CD8-positive, alpha-beta memory T cell (primary cell): ENCODE results near the gene CXCR2. TPM values are rescaled to one million over a fixed set of nuclear protein-coding genes. Genes with fewer than 3 reads are reported as not detected.

Experiments used
- CTCF ChIA-PET: fragments of 350-600 bp; sonication (Branson Sonifier 250); formaldehyde crosslinking; loops from one replicate; lab custom pipeline; 2021; ENCODE audit warnings: antibody characterized with exemption; lab: Charles Lee
- POLR2A ChIA-PET: fragments of 350-600 bp; sonication (Branson Sonifier 250); formaldehyde crosslinking; loops from one replicate; lab custom pipeline; 2021; ENCODE audit warnings: antibody characterized with exemption; lab: Charles Lee
- DNase-seq, 5 donors: peaks; one replicate each; pipeline versions ENCODE4 v3.0.0 to v3.0.0-alpha.2; 2020 to 2022; ENCODE audit warnings: mixed read lengths in 1 of 5
- H3K27ac ChIP-seq: one replicate; pipeline ENCODE4 v1.7.0; 2013; ENCODE audit warnings: low read depth, mild to moderate bottlenecking, low read length, moderate library complexity
- H3K27me3 ChIP-seq: 2 replicates; pipeline ENCODE4 v1.7.0; 2013; ENCODE audit warnings: low read length, mild to moderate bottlenecking; ENCODE audit not compliant: insufficient read depth, poor library complexity, severe bottlenecking
- H3K36me3 ChIP-seq: 2 replicates; pipeline ENCODE4 v1.7.0; 2013; ENCODE audit warnings: mild to moderate bottlenecking, low read length, moderate library complexity; ENCODE audit not compliant: insufficient read depth
- H3K4me1 ChIP-seq: 2 replicates; pipeline ENCODE4 v1.7.0; 2013; ENCODE audit warnings: mild to moderate bottlenecking, low read length, moderate library complexity; ENCODE audit not compliant: insufficient read depth
- H3K4me3 ChIP-seq: 2 replicates; pipeline ENCODE4 v1.7.0; 2013; ENCODE audit warnings: mild to moderate bottlenecking, low read length
- H3K9me3 ChIP-seq: 2 replicates; pipeline ENCODE4 v1.7.0; 2013; ENCODE audit warnings: mild to moderate bottlenecking, low read length
- H3K27ac Mint-ChIP-seq, 8 donors: one replicate each; pipeline ENCODE4 v1.8.0; 2020 to 2021; ENCODE audit warnings: mixed read lengths in 8 of 8, mild to moderate bottlenecking in 6 of 8, inconsistent platforms in 3 of 8, moderate library complexity in 3 of 8
- H3K27me3 Mint-ChIP-seq, 2 donors: one replicate each; pipeline ENCODE4 v1.8.0; 2020 to 2021; ENCODE audit warnings: mixed read lengths in 2 of 2, mild to moderate bottlenecking in 1 of 2, moderate library complexity in 1 of 2
- H3K36me3 Mint-ChIP-seq, 3 donors: one replicate each; pipeline ENCODE4 v1.8.0; 2020 to 2021; ENCODE audit warnings: mixed read lengths in 3 of 3, inconsistent platforms in 1 of 3, mild to moderate bottlenecking in 1 of 3
- H3K4me1 Mint-ChIP-seq, 3 donors: one replicate each; pipeline ENCODE4 v1.8.0; 2020 to 2021; ENCODE audit warnings: mixed read lengths in 3 of 3, inconsistent platforms in 1 of 3, mild to moderate bottlenecking in 1 of 3
- H3K4me3 Mint-ChIP-seq, 7 donors: one replicate each; pipeline ENCODE4 v1.8.0; 2020 to 2021; ENCODE audit warnings: mixed read lengths in 7 of 7, mild to moderate bottlenecking in 6 of 7, moderate library complexity in 4 of 7, inconsistent platforms in 2 of 7
- H3K9me3 Mint-ChIP-seq, 5 donors: one replicate each; pipeline ENCODE4 v1.8.0; 2020 to 2022; ENCODE audit warnings: mixed read lengths in 5 of 5, mild to moderate bottlenecking in 3 of 5, moderate library complexity in 2 of 5, inconsistent platforms in 1 of 5
- polyA plus RNA-seq: library from polyadenylated mRNA; unstranded; fragments of 300-500 nt; fragmentation: Illumina TruSeq; gene quantifications from one replicate; pipeline ENCODE4 v1.2.3, GENCODE V29; 2021
- total RNA-seq, 2 experiments: library from RNA; stranded (reverse); gene quantifications; one replicate each; pipeline ENCODE4 v1.2.3, GENCODE V29; 2021

CXCR2 gene
- total RNA-seq (not detected), polyA plus RNA-seq (0.85 TPM)

- Histone ChIP-seq H3K27ac (no peak within 1 kb of the TSS), H3K4me3 (no peak within 1 kb of the TSS), H3K4me1 (no peaks in the 10 kb centered on the region), H3K27me3 (peaks cover 3% of the 10 kb centered on the region), H3K36me3 (no peaks in the 10 kb centered on the region), H3K9me3 (no peaks in the 10 kb centered on the region)
- H3K36me3 Mint-ChIP-seq, result no peaks in the 10 kb centered on the region
- DNase-seq, result no peak
- H3K4me3 Mint-ChIP-seq, result peak within 1 kb of the TSS in 2 of 7 donors; percentile 38 to 53
- peaks cover 15 to 25% (median 20%) of the 10 kb centered on the region in 5 donors for H3K9me3 Mint-ChIP-seq
- POLR2A ChIA-PET, result no interaction called here
- H3K4me1 Mint-ChIP-seq, result peaks cover 3 to 10% (median 4%) of the 10 kb centered on the region in 3 donors
- H3K27me3 Mint-ChIP-seq, result peaks cover 29 to 57% of the 10 kb centered on the region in 2 donors
- H3K27ac Mint-ChIP-seq, result peak within 1 kb of the TSS in 1 of 8 donors; percentile 25
- CTCF ChIA-PET, result no interaction called here
These were observed at the start of gene CXCR2 for GRCh38 chr2:218125626-218126080. TSS of gene CXCR2 (plus strand) at chr2:218126028. CDS start at chr2:218134802, 8,774 bp downstream.

- Mint-ChIP-seq H3K27me3 (peaks cover 9 to 11% of the 10 kb centered on the region in 2 donors), H3K4me3 (no peak overlapping the region), H3K36me3 (no peaks in the 10 kb centered on the region), H3K9me3 (no peaks in the 10 kb centered on the region), H3K4me1 (no peaks in the 10 kb centered on the region), H3K27ac (no peak overlapping the region)
- H3K4me1 ChIP-seq, result no peaks in the 10 kb centered on the region
- no peak overlapping the region for H3K27ac ChIP-seq
- DNase-seq, result no peak
- no peaks in the 10 kb centered on the region for H3K9me3 ChIP-seq
- H3K4me3 ChIP-seq, result no peak overlapping the region
- no peaks in the 10 kb centered on the region for H3K36me3 ChIP-seq
- CTCF ChIA-PET, result no interaction called here
- POLR2A ChIA-PET, result no interaction called here
- no peaks in the 10 kb centered on the region for H3K27me3 ChIP-seq
These were observed 48.2 kb upstream of the CXCR2 start for GRCh38 chr2:218077464-218078216.

GRCh38 chr2:218079943-218080913, 45.6 kb upstream of the CXCR2 start:
- Histone ChIP-seq H3K4me3 (no peak overlapping the region), H3K9me3 (no peaks in the 10 kb centered on the region), H3K36me3 (no peaks in the 10 kb centered on the region), H3K27me3 (no peaks in the 10 kb centered on the region), H3K27ac (no peak overlapping the region), H3K4me1 (no peaks in the 10 kb centered on the region)
- no peaks in the 10 kb centered on the region for H3K4me1 Mint-ChIP-seq
- peaks cover 7 to 12% of the 10 kb centered on the region in 2 donors for H3K27me3 Mint-ChIP-seq
- no peak for DNase-seq
- no peaks in the 10 kb centered on the region for H3K36me3 Mint-ChIP-seq
- H3K4me3 Mint-ChIP-seq, result no peak overlapping the region
- POLR2A ChIA-PET, result no interaction called here
- no peak overlapping the region for H3K27ac Mint-ChIP-seq
- peaks cover 0 to 3% (median 0%) of the 10 kb centered on the region in 5 donors for H3K9me3 Mint-ChIP-seq
- CTCF ChIA-PET, result interaction anchor here (1.0 kb wide), 1 partner anchor 11 kb away, joined by 7 read pairs; the partner anchor contains the start of gene RUFY4

- CTCF ChIA-PET, result no interaction called here
- DNase-seq, result no peak
- Mint-ChIP-seq H3K4me1 (no peaks in the 10 kb centered on the region), H3K4me3 (no peak overlapping the region), H3K27ac (no peak overlapping the region), H3K36me3 (no peaks in the 10 kb centered on the region), H3K27me3 (peaks cover 7 to 14% of the 10 kb centered on the region in 2 donors), H3K9me3 (peaks cover 1 to 9% (median 5%) of the 10 kb centered on the region in 5 donors)
- Histone ChIP-seq H3K4me1 (no peaks in the 10 kb centered on the region), H3K4me3 (no peak overlapping the region), H3K27me3 (no peaks in the 10 kb centered on the region), H3K9me3 (no peaks in the 10 kb centered on the region), H3K27ac (no peak overlapping the region), H3K36me3 (no peaks in the 10 kb centered on the region)
- POLR2A ChIA-PET, result no interaction called here
These were observed 44.8 kb upstream of the CXCR2 start for GRCh38 chr2:218081063-218081462.

- H3K27ac Mint-ChIP-seq, result no peak overlapping the region
- H3K27ac ChIP-seq, result no peak overlapping the region
- no peaks in the 10 kb centered on the region for H3K36me3 ChIP-seq
- H3K4me3 ChIP-seq, result no peak overlapping the region
- no peak for DNase-seq
- H3K27me3 ChIP-seq, result no peaks in the 10 kb centered on the region
- no peaks in the 10 kb centered on the region for H3K4me1 Mint-ChIP-seq
- CTCF ChIA-PET, result no interaction called here
- H3K36me3 Mint-ChIP-seq, result peaks cover 2 to 5% (median 3%) of the 10 kb centered on the region in 3 donors
- H3K27me3 Mint-ChIP-seq, result peaks cover 7 to 21% of the 10 kb centered on the region in 2 donors
- H3K4me3 Mint-ChIP-seq, result no peak overlapping the region
- H3K9me3 ChIP-seq, result no peaks in the 10 kb centered on the region
- peaks cover 8 to 15% (median 11%) of the 10 kb centered on the region in 5 donors for H3K9me3 Mint-ChIP-seq
- POLR2A ChIA-PET, result no interaction called here
- H3K4me1 ChIP-seq, result no peaks in the 10 kb centered on the region
These were observed 44.1 kb upstream of the CXCR2 start for GRCh38 chr2:218081695-218082094.

- Mint-ChIP-seq H3K27ac (no peak overlapping the region), H3K36me3 (peaks cover 2 to 5% (median 3%) of the 10 kb centered on the region in 3 donors), H3K4me1 (no peaks in the 10 kb centered on the region), H3K9me3 (peaks cover 8 to 15% (median 12%) of the 10 kb centered on the region in 5 donors), H3K4me3 (no peak overlapping the region), H3K27me3 (peaks cover 7 to 21% of the 10 kb centered on the region in 2 donors)
- CTCF ChIA-PET, result no interaction called here
- Histone ChIP-seq H3K27me3 (no peaks in the 10 kb centered on the region), H3K4me1 (no peaks in the 10 kb centered on the region), H3K9me3 (no peaks in the 10 kb centered on the region), H3K4me3 (no peak overlapping the region), H3K36me3 (no peaks in the 10 kb centered on the region), H3K27ac (no peak overlapping the region)
- no peak for DNase-seq
- POLR2A ChIA-PET, result no interaction called here
These were observed 43.1 kb upstream of the CXCR2 start for GRCh38 chr2:218082586-218083351.

- Histone ChIP-seq H3K36me3 (no peaks in the 10 kb centered on the region), H3K27me3 (no peaks in the 10 kb centered on the region), H3K9me3 (no peaks in the 10 kb centered on the region), H3K27ac (no peak overlapping the region), H3K4me1 (no peaks in the 10 kb centered on the region), H3K4me3 (no peak overlapping the region)
- POLR2A ChIA-PET, result no interaction called here
- no peak for DNase-seq
- no peak overlapping the region for H3K4me3 Mint-ChIP-seq
- H3K9me3 Mint-ChIP-seq, result peaks cover 8 to 15% (median 12%) of the 10 kb centered on the region in 5 donors
- no peaks in the 10 kb centered on the region for H3K4me1 Mint-ChIP-seq
- peaks cover 5 to 21% of the 10 kb centered on the region in 2 donors for H3K27me3 Mint-ChIP-seq
- peaks cover 2 to 5% (median 3%) of the 10 kb centered on the region in 3 donors for H3K36me3 Mint-ChIP-seq
- H3K27ac Mint-ChIP-seq, result no peak overlapping the region
- CTCF ChIA-PET, result no interaction called here
These were observed 42.5 kb upstream of the CXCR2 start for GRCh38 chr2:218083352-218083676.
